ENCODE data around the gene MORF4L2. TPM values are rescaled to one million over a fixed set of nuclear protein-coding genes. Genes with fewer than 3 reads are reported as not detected.

Gene MORF4L2
- total and polyA plus RNA-seq, 2 of the 8 experiments (the other 6 are each of a cell fraction or from before 2014, with no cell fraction given): 235 to 373 TPM

- TF ChIP-seq ATF3 (IDR thresholded peaks at IDR 0.05; ENCODE audit: insufficient read depth, low read depth, low read length): 0 out of 2 replicates have a peak, but pooled peaks have one; percentile 24
These were observed 57.8 kb downstream of the MORF4L2 start, which contains the start of gene TCEAL1 (continued) for GRCh38 chrX:103628386-103629317.
